HG03520 (cell line): Measurements from ENCODE around the gene GLIS1.

Experiments
- ATAC-seq: cut with Tn5 transposase; IDR thresholded peaks from one replicate; pipeline ENCODE4 v1.9.1; 2021; ENCODE audit warnings: mild to moderate bottlenecking, moderate library complexity; ENCODE audit not compliant: unreplicated experiment

GLIS1 gene

GRCh38 chr1:53600561-53600960 lies 138.4 kb downstream of the GLIS1 start:
- ATAC-seq: no peak

GRCh38 chr1:53600001-53600400 lies 139.0 kb downstream of the GLIS1 start:
- ATAC-seq: no peak

- ATAC-seq: no peak
Observed at GRCh38 chr1:53599481-53599880, 139.5 kb downstream of the GLIS1 start.

GRCh38 chr1:53598966-53599365 lies 140.0 kb downstream of the GLIS1 start:
- no peak for ATAC-seq

GRCh38 chr1:53595906-53596305 lies 143.1 kb downstream of the GLIS1 start:
- no peak for ATAC-seq

GRCh38 chr1:53594391-53595180 lies 144.4 kb downstream of the GLIS1 start:
- ATAC-seq: no peak

- no peak for ATAC-seq
Observed at GRCh38 chr1:53593758-53594380, 145.1 kb downstream of the GLIS1 start.

- ATAC-seq: no peak
Observed at GRCh38 chr1:53592985-53593757, 145.8 kb downstream of the GLIS1 start.

- ATAC-seq: no peak
Observed at GRCh38 chr1:53592521-53592982, 146.4 kb downstream of the GLIS1 start.

GRCh38 chr1:53591924-53592323 lies 147.0 kb downstream of the GLIS1 start:
- ATAC-seq: no peak

GRCh38 chr1:53590531-53591515 lies 148.1 kb downstream of the GLIS1 start:
- no peak for ATAC-seq

GRCh38 chr1:53590104-53590503 lies 148.9 kb downstream of the GLIS1 start:
- ATAC-seq: no peak

GRCh38 chr1:53589043-53589887 lies 149.7 kb downstream of the GLIS1 start:
- no peak for ATAC-seq

- ATAC-seq: no peak
Observed at GRCh38 chr1:53588053-53588779, 150.7 kb downstream of the GLIS1 start.

- ATAC-seq: no peak
Observed at GRCh38 chr1:53587252-53587988, 151.5 kb downstream of the GLIS1 start.

- ATAC-seq: no peak
Observed at GRCh38 chr1:53586765-53587164, 152.2 kb downstream of the GLIS1 start.

GRCh38 chr1:53585565-53585964 lies 153.4 kb downstream of the GLIS1 start:
- ATAC-seq: no peak

- no peak for ATAC-seq
Observed at GRCh38 chr1:53585129-53585528, 153.8 kb downstream of the GLIS1 start.
